DMS 273 treated with DMSO at 0.1 percent for 48 hours (cell line): Measurements from ENCODE around the gene PDPR.
"Not testable (repeated sequence)": the region's sequence is repeated elsewhere in the genome, so short reads cannot be mapped to it uniquely, and the experiment has no call there.

Source experiments
- DNase-seq: peaks from one replicate; lab custom pipeline; 2025; lab: John Stamatoyannopoulos, UW

Gene PDPR

GRCh38 chr16:70113982-70114826 lies at the start of gene PDPR:
Gene PDPR, plus strand, starts transcription at chr16:70114332. Its CDS starts 6,161 bp downstream, at chr16:70120493.
- peak; percentile 77 for DNase-seq

GRCh38 chr16:70064841-70065370 lies 49.2 kb upstream of the PDPR start:
- not testable (repeated sequence) for DNase-seq

- DNase-seq, result not testable (repeated sequence)
Observed at GRCh38 chr16:70065376-70065745, 48.8 kb upstream of the PDPR start.

- not testable (repeated sequence) for DNase-seq
Observed at GRCh38 chr16:70065746-70066658, 48.1 kb upstream of the PDPR start.

GRCh38 chr16:70066751-70067150 lies 47.4 kb upstream of the PDPR start:
- not testable (repeated sequence) for DNase-seq

GRCh38 chr16:70079081-70079480 lies 35.1 kb upstream of the PDPR start:
- not testable (repeated sequence) for DNase-seq

- peak; percentile 81 for DNase-seq
Observed at GRCh38 chr16:70081219-70081618, 32.9 kb upstream of the PDPR start.

- DNase-seq, result not testable (repeated sequence)
Observed at GRCh38 chr16:70083931-70084330, 30.2 kb upstream of the PDPR start.

GRCh38 chr16:70088160-70088559 lies 26.0 kb upstream of the PDPR start:
- not testable (repeated sequence) for DNase-seq

- not testable (repeated sequence) for DNase-seq
Observed at GRCh38 chr16:70088877-70089276, 25.3 kb upstream of the PDPR start.

GRCh38 chr16:70089289-70089688 lies 24.8 kb upstream of the PDPR start:
- DNase-seq, result not testable (repeated sequence)

- DNase-seq, result not testable (repeated sequence)
Observed at GRCh38 chr16:70091104-70091503, 23.0 kb upstream of the PDPR start.

- DNase-seq, result not testable (repeated sequence)
Observed at GRCh38 chr16:70094096-70094495, 20.0 kb upstream of the PDPR start.

- DNase-seq, result not testable (repeated sequence)
Observed at GRCh38 chr16:70109583-70110279, 4.4 kb upstream of the PDPR start.

- DNase-seq, result not testable (repeated sequence)
Observed at GRCh38 chr16:70112162-70112561, 2.0 kb upstream of the PDPR start.

- not testable (repeated sequence) for DNase-seq
Observed at GRCh38 chr16:70113599-70113981, 542 bp upstream of the PDPR start.

GRCh38 chr16:70118354-70118753 lies 4.2 kb downstream of the PDPR start:
- DNase-seq, result not testable (repeated sequence)

- not testable (repeated sequence) for DNase-seq
Observed at GRCh38 chr16:70118776-70119175, 4.6 kb downstream of the PDPR start.

- DNase-seq, result not testable (repeated sequence)
Observed at GRCh38 chr16:70120398-70120797, 6.3 kb downstream of the PDPR start.

- DNase-seq, result not testable (repeated sequence)
Observed at GRCh38 chr16:70123822-70124221, 9.7 kb downstream of the PDPR start.

GRCh38 chr16:70126226-70126625 lies 12.1 kb downstream of the PDPR start:
- DNase-seq, result not testable (repeated sequence)

GRCh38 chr16:70127706-70128105 lies 13.6 kb downstream of the PDPR start:
- DNase-seq, result not testable (repeated sequence)
